ENCODE measurements around the gene PITPNB. TPM values are rescaled to one million over a fixed set of nuclear protein-coding genes. Genes with fewer than 3 reads are reported as not detected.

PITPNB gene
- total RNA-seq, 1 donor from 2014 or later = 66.6 TPM

- H3K4me3 Mint-ChIP-seq (ENCODE audit: unreplicated experiment) = no peak overlapping the region
- DNase-seq = no peak
- TF ChIP-seq CTCF (IDR thresholded peaks at IDR 0.05; ENCODE audit: partially characterized antibody, unreplicated experiment) = no peak
- no peak overlapping the region for H3K27ac Mint-ChIP-seq (ENCODE audit: unreplicated experiment)
- peaks cover 1% of the 10 kb centered on the region for H3K4me1 Mint-ChIP-seq (ENCODE audit: low read depth, unreplicated experiment)
- H3K27me3 Mint-ChIP-seq (ENCODE audit: unreplicated experiment) = no peaks in the 10 kb centered on the region
- H3K36me3 Mint-ChIP-seq (ENCODE audit: unreplicated experiment) = no peaks in the 10 kb centered on the region
- no peaks in the 10 kb centered on the region for H3K9me3 Mint-ChIP-seq (ENCODE audit: unreplicated experiment)
Observed at GRCh38 chr22:27865496-27865895, 53.6 kb downstream of the PITPNB start.

- H3K9me3 Mint-ChIP-seq (ENCODE audit: unreplicated experiment) = no peaks in the 10 kb centered on the region
- no peak for DNase-seq
- no peaks in the 10 kb centered on the region for H3K27me3 Mint-ChIP-seq (ENCODE audit: unreplicated experiment)
- no peak for TF ChIP-seq CTCF (IDR thresholded peaks at IDR 0.05; ENCODE audit: partially characterized antibody, unreplicated experiment)
- H3K27ac Mint-ChIP-seq (ENCODE audit: unreplicated experiment) = no peak overlapping the region
- H3K4me3 Mint-ChIP-seq (ENCODE audit: unreplicated experiment) = no peak overlapping the region
- H3K36me3 Mint-ChIP-seq (ENCODE audit: unreplicated experiment) = no peaks in the 10 kb centered on the region
- H3K4me1 Mint-ChIP-seq (ENCODE audit: low read depth, unreplicated experiment) = peaks cover 1% of the 10 kb centered on the region
Observed at GRCh38 chr22:27863556-27863955, 55.5 kb downstream of the PITPNB start.

- TF ChIP-seq CTCF (IDR thresholded peaks at IDR 0.05; ENCODE audit: partially characterized antibody, unreplicated experiment) = no peak
- H3K36me3 Mint-ChIP-seq (ENCODE audit: unreplicated experiment) = no peaks in the 10 kb centered on the region
- no peak overlapping the region for H3K27ac Mint-ChIP-seq (ENCODE audit: unreplicated experiment)
- no peaks in the 10 kb centered on the region for H3K9me3 Mint-ChIP-seq (ENCODE audit: unreplicated experiment)
- no peak overlapping the region for H3K4me3 Mint-ChIP-seq (ENCODE audit: unreplicated experiment)
- no peaks in the 10 kb centered on the region for H3K27me3 Mint-ChIP-seq (ENCODE audit: unreplicated experiment)
- H3K4me1 Mint-ChIP-seq (ENCODE audit: low read depth, unreplicated experiment) = peaks cover 1% of the 10 kb centered on the region
- DNase-seq = no peak
Observed at GRCh38 chr22:27863001-27863400, 56.1 kb downstream of the PITPNB start.

DNA sequence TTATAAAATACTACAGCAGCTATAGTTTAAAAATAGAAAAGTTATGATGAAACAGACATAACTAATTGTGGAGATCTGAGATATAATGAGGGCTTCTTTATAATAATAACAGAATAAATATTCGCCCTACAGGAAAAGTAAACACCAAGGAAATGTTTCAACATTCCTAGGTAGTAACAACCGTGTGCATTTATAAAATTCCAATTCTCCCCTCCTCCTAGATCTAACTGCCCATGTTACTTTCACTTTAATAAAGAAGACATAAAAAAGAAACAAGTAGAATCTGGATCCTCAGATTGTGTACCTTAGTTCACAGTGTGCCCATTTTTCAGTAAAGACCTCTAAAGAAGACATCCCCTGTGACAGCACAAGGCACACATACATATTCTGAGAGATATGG lies 59.7 kb downstream of the PITPNB start:
- Mint-ChIP-seq H3K36me3 (ENCODE audit: unreplicated experiment) (no peaks in the 10 kb centered on the region), H3K4me1 (ENCODE audit: low read depth, unreplicated experiment) (no peaks in the 10 kb centered on the region), H3K4me3 (ENCODE audit: unreplicated experiment) (no peak overlapping the region), H3K27ac (ENCODE audit: unreplicated experiment) (no peak overlapping the region), H3K9me3 (ENCODE audit: unreplicated experiment) (peaks cover 2% of the 10 kb centered on the region), H3K27me3 (ENCODE audit: unreplicated experiment) (no peaks in the 10 kb centered on the region)
- no peak for DNase-seq
- TF ChIP-seq CTCF (IDR thresholded peaks at IDR 0.05; ENCODE audit: partially characterized antibody, unreplicated experiment) = no peak

DNA sequence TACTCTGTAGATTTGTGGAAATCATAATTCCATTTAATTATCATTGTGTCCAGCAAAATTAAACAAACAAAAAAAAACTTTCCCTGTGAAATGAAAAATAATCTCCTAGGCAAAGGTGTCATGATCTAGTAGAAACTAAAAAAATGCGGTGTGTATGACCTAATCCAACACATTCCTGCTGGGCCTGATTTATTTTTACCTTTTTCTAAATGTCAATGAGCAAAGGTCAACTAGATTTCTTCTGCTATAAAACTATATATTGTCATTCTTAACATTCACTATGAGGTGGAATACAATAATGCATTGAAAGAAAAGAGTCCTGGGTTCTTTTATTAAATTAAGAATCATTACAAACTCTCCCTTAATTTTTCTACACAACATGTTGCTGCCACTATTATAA lies 60.4 kb downstream of the PITPNB start:
- no peak overlapping the region for H3K27ac Mint-ChIP-seq (ENCODE audit: unreplicated experiment)
- no peak for DNase-seq
- no peaks in the 10 kb centered on the region for H3K27me3 Mint-ChIP-seq (ENCODE audit: unreplicated experiment)
- no peak overlapping the region for H3K4me3 Mint-ChIP-seq (ENCODE audit: unreplicated experiment)
- TF ChIP-seq CTCF (IDR thresholded peaks at IDR 0.05; ENCODE audit: partially characterized antibody, unreplicated experiment) = no peak
- H3K36me3 Mint-ChIP-seq (ENCODE audit: unreplicated experiment) = no peaks in the 10 kb centered on the region
- H3K4me1 Mint-ChIP-seq (ENCODE audit: low read depth, unreplicated experiment) = no peaks in the 10 kb centered on the region
- H3K9me3 Mint-ChIP-seq (ENCODE audit: unreplicated experiment) = peaks cover 2% of the 10 kb centered on the region

Measured in glutamatergic neuron (in vitro differentiated cells).